HG02981 (cell line): ENCODE measurements around the gene NETO1.

ENCODE experiments used
- ATAC-seq: cut with Tn5 transposase; IDR thresholded peaks from one replicate; pipeline ENCODE4 v1.9.1; 2021; ENCODE audit warnings: mild to moderate bottlenecking, moderate library complexity; ENCODE audit not compliant: unreplicated experiment

Gene NETO1

DNA sequence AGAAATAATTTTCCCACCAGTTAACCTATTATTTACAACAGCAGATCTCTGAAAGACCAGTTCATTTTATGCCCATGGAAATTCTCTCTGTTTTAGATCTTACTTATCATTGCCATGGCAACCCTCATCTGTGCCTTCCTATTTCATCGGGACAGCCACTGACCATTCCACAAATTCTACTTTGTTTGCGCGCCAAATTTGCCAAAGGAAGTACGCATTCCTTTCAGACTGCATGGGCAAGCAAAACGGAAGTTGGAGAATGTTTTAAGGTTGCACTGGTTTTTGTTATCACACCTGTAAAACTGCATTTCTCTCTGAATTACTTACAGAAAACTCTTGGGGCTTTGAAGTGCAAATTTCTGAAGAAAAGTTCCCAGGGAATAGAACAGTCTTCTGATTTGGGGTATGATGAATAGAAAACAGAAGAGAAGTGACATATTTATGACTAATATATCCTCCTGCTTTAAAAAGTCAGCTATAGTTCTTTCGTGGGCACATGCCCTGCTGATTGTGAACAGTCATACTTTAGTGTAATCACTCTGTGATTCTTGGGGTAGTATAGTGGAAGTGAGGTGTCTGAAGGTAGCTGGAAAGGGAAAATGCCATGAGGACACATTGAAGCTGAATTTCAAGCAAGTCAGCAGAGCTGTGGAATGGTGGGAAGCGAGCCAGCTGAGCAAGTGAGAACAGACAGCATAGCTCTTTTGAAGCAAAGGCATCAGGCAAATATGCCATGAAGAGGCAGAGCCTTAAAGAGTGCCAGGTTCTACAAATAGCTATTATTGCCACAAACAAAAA, 20.9 kb downstream of the NETO1 start:
- no peak for ATAC-seq

DNA sequence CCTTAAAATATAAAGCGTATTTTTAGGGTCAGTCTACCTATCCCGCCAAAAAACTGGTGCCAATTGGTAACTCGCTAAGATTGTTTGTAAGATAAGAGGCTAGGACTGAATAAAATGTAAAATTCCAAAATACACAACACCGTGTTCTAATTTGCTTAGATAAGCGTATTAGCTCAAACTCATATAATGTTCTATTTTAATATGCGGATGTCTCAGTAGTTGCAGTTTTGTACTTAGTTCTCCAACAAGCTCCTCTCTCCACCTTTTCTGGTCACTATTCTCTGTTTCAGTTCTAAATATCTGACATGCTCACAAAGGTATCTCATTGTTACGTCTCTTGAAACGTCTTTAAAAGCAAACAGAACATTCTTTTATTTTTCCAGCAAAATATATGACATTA, 24.0 kb downstream of the NETO1 start:
- no peak for ATAC-seq

DNA sequence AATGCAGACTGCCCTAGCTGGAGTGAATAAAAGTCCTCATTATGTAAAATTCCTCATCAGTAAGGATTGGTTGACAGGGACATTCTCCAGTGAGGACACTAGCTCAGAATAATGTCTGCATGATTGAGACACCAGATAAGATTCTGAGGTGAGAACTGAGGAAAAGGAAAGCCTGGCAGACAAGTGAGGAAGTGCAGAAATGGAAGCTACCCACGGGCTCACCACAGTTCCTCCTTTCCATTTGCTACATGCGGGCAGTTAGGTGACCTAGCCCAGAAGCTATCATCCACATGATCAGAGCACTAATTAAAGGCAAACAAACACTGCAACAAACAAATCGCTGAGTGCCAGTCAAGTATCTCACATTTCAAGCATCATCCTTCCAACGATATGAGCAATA, 27.7 kb downstream of the NETO1 start:
- no peak for ATAC-seq

DNA sequence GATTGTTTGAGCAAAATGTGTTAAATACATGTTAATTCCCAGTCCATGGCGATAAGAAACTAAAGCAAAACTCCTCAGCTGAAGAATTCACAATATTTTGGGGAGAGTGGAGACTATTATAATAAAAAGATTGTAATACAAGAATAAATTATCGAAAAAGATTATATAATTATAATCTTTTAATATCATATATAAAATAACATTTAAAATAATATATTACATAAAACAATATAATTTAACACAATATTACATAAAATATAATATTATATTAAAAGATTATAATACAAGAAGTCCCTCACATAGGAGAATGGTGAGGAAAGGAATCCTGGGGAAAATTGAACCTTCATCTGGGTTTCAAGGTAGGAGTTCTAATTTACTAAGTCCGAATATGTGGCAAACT, 33.1 kb downstream of the NETO1 start:
- no peak for ATAC-seq

DNA sequence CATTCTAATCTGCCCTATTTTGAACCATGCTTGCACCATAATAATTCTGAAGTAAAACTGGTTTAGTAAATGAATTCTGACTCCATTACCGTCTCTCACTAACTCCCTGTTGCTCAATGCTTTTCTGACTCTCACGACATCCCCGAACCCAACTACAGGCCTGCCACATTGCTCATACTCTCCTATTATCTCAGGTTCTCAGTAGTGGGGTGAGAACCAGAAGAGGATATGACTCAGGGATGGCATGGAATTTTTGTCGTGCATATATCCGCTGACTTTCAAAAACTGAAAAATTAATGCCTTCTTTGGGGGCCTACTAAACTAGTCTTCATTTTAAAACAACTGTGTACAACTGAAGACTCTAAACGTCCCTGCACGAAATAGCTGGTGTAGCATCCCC, 34.3 kb downstream of the NETO1 start:
- no peak for ATAC-seq

DNA sequence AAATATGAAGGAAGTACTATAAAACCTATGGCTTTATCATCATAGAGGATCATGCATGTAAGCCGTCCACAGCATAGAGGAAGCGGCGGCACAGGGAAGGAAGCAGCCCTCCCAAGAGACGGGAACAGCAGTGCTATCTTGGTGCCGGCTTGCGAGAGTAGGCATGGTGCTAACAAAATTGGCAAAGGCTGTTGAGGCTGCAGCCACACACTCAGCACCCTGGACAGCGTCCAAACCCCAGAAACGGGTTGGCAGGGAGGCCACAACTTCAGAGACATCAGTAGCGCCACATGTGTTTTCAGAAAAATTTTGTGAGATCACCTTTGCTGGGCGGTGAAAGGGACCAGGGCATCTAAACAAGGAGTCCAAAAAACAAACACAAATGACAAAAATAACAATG, 37.7 kb downstream of the NETO1 start:
- ATAC-seq: no peak

DNA sequence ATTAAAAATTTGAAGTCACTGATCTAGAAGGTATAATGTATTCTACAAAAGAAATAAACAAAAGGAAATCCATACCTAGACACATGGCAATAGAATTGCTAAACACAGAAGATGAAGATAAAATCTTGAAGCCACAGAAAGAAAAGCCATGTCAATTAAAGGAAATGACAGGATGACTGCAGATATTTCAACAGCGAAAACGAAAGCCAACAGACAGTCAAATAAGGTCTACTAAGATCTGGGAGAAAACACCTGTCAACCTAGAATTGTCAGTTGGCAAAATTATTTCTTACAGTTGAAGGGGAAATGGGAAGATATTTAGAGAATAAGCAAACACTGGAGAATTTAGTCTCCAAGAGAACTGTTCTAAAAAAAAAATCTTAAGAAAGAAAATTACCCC, 39.2 kb downstream of the NETO1 start:
- no peak for ATAC-seq

DNA sequence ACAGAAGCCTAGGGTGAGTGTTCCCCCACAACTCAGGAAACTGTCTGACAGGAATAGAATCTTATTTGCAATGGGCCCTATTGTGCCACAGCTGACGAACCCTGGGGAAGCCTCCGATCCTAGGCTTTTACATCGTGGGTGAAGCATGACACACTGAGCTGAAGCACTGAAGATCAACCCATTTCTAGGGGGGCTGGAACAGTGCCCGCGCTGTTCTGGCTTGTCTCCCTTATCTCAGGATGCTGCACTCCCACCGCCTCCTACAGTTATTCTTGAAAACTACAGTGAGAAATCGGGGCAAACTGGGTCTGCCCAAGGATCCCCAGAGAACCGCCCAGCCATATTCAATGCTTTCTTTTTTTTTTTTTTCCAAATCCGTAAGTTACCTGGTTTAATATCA, 41.1 kb downstream of the NETO1 start:
- ATAC-seq: no peak

DNA sequence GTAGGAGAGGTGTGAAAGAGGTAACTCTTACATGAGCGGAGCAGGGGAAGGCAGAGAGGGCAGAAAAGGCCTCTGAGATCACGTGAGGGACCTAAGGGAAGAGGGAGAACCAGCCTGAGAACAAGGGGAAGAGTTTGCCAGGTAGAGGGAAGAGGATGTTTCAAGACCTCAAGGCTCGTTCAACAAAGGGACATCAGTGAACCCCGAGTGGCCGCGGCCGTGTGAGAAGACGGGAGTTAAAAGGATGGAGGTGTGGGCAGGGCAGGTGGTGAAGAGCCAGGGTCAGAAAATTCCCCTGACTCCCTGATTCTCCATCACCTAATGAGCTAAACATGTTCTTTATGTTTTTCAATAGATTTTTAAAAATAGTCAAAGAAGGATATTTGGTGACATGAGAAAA, 44.4 kb downstream of the NETO1 start:
- ATAC-seq: no peak

DNA sequence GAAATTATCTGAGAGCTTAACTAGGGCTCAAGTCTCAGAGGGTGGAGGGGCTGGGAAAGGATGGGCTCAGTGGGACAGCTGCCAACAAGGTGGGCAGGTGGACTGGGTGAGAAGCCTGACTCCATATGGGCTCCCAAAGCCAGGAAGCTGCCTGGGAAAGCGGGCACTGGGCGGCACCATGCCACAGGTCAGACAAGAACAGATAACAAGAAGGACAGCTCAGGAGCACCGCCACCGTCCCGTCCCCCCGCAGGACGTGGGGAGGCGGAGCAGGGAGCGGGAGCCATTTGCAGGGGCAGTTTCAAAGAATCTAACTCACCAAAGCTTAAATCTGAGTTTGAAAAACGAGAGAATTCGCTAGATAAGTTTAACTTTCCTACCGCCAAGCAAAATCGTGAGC, 45.6 kb downstream of the NETO1 start:
- no peak for ATAC-seq

DNA sequence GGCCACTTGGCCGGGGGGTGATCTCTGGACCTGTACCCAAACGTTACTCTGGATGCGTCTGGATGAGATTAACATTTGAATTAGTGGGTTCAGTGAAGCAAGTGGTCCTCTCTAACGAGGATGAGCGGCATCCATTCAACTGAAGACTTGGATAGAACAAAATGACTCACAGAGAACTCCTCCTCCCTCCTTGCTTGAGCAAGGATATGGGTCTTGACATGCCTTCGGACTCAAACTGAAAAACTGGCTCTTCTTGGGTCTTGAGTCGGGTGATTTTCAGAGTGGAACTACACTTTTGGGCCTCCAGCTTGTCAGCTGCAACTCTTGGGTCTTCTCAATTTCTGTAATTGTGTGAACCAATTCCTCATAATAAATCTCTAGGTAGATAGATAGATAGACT, 47.2 kb downstream of the NETO1 start:
- no peak for ATAC-seq

DNA sequence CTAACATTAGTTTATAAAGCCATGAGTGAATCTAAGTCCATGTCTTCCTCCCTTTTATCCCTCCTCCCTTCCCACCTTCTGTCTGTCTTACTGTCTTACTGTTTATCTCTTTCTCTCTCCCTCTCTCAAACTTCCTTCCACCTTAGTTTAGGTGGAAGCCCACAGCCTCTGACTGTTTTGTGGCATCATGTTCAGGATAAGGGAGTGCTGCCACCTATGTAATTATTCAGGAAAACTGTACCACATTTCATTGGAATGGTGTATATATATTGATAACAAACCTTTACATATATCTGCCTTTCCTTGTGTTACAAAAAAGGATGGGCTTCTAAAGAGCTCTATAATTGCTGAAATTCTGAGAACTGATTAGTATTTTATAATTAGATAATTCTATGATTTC, 48.7 kb downstream of the NETO1 start:
- no peak for ATAC-seq

DNA sequence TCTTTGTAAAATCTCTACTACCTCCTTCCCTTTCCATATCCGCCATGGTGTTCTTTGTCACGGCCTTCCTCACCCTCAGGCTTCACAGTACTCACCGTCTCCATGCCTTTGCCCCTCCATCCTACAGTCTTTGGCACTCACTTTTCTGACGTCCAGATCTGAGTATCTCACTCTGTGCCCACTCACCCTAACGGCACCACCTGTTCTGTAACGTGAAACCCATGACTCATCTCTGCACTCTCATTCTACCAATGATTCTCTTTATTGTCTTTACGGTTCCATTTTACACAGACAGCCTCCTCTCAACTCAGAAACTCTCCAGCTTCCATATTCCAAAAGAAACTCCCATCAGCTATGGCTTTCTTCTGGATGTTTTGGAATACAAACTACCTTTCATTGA, 56.7 kb downstream of the NETO1 start:
- no peak for ATAC-seq

DNA sequence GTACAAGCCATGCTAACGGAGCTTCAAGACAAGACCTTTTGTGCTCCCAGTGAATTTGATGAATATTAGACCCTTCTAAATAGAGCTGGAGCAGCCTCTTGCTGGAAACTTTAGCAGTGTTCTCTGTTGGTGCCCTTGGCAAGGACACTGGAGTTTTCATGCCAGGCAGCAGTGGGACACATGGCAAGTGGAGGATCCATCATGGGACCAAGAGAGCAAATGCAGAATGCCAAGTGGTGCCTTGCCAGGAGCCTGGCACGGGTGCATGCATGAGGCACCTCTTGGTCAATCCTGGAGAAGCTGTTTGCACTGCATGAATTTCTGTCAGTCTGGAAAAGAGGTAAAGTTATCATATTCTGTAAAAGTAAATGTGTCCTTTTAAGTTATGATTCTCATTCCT, 59.1 kb downstream of the NETO1 start:
- no peak for ATAC-seq

DNA sequence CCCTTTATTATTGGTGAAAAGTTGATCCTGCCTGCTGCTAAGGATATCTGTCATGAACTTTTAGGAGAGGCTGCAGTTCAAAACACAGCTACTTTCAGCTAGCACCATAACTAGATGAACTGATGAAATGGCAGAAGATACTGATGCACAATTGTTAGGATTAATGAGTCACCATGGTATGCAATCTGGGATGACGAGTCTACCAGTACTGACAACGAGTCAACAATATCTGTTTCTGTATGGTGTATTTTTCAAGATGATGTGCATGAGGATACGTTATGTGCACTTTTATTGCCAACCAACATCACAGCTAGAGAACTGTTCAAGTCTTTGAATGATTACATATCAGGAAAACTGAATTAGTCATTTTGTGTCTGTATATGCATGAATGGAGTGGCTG, 68.7 kb downstream of the NETO1 start:
- no peak for ATAC-seq

DNA sequence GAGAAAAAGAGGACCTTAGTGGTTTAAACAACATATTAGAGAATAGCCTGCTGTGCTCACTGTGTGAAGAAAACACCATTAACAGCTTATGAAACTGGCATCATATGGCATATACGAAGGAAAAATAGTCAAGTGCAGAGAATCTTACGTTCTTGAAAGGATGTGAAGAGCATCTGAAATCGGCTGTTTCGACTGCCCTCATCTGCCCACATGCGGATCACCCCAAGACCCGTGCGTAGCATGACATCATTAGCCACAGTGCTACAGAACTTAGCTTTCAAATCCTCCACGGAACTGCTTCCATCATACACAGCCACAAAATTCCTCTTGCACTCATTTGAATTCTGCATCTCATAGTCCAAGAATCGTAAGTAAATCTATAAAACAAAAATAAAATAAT, 84.3 kb downstream of the NETO1 start:
- ATAC-seq: no peak

DNA sequence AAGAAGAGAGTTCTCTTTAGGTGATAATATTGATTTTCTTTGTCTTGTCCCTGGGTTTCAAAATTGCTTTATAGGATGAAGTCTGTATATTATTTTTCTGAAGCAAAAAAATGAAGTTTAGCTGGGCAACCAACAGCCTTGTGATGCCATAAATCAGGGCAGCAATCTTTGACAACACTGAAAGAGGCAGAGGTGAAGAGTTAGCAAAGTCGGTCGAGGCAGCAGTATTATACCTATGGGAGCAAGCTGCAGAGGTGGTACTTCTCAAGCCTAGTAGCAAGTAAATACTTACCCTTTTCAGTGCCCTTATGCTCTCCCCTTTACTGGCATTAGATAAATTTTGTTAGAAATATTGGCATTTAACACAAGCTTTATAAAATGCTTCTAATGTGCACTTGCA, 92.9 kb downstream of the NETO1 start:
- no peak for ATAC-seq

DNA sequence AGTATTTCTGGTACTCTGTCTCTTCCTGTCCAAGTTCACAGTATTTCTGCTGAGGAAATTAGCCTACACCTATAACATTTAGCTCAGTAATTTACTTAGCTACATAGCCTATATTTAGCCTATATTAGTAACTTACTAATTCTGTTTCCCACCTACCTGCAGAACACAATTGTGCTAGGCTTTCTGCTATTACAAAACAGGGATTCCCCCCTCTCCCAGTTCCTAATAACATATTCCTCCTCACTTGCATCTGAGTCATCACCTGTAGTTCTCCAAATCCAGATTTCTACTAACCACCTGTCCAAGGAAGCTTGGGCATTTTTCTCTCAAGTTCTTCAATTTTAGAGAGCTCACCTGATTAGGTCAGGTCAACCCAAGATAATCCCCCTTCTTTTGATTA, 94.9 kb downstream of the NETO1 start:
- ATAC-seq: no peak

DNA sequence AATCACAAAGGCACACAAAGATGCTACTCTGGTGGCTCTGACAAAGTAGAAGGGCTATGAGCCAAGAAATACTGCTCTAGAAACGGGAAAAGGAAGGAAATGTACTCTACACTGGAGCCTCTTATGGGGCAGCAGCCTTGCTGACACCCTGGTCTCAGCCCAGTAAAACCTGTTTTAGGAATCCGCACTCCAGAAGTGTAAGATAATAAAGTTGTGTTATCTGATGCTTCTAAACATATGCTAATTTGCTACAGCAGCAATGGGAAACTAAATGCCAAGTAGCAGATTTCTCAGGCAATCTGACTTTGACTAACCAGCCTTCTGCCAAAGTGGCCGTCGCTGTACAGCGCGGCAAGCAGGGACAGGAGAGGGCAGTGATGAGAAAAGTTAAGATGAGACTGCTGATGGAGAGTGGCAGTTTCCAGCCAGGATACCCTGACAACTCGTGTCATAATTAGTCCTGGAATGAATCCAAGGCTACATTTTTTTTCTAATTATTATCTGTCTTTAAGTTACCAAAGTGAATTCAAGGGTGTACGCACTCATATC, 99.0 kb downstream of the NETO1 start:
- no peak for ATAC-seq

DNA sequence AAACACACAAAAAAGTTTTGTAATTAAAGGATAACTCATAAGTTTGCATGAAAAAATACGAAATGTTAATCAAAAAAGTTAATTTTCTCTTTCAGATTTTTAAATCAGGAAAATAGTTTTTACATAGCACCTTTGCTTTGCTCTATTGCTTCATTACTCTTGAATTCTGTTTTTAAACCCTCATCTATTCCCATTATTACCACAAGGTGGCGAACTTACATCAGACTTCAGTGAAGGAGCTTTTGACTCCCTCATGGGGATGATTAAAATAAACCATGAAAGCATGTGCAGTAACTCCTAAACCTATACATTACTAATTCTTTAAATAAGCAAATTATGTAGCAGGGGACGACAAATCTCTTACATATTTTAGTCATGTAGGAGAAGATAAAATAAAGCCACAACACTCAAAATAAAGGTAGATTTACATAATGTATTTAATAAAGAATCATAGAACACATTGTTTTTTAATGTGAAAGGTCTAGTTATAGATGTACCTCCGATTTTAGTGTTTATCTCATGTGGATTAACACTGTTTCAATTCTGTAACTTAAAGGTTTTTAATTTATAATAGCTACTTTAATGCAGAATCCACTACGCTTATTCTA, 105.2 kb downstream of the NETO1 start:
- ATAC-seq: peak; percentile 78

DNA sequence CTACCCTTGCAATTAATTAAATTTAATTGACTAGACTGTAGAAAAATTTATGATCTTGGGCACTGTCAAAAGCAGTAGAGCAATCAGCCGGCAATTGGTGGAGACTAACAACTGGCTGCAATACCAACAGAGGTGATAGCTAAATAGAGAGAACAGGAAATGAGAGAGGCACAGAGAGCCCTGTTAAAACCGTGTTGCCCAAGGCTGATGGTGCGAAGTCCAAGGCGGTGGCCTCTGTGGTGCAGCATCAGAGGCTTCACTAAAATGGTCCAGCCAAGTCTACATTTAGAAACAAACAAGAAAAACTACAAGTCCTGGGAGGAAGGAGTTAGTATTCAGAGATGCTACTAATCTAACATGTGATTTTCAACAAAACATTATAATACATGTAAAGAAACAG, 115.6 kb downstream of the NETO1 start:
- ATAC-seq: no peak

DNA sequence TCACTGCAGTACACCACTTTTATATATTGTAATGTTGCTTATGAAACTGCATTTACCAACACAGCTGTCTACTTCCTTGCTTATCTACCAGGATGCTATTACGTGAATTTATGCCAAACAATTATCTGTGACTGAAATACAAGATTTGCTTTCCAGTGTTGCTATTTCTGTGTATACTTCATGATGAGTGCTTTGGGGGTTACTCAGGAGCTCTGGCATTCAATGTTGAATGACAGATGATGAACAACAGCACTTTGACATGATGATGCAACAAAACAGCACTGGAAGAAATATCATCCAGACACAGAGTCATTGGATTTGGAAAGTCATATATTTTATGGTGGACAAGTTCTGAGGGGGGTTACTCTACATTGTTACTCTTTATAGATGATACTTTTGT, 125.8 kb downstream of the NETO1 start:
- no peak for ATAC-seq

DNA sequence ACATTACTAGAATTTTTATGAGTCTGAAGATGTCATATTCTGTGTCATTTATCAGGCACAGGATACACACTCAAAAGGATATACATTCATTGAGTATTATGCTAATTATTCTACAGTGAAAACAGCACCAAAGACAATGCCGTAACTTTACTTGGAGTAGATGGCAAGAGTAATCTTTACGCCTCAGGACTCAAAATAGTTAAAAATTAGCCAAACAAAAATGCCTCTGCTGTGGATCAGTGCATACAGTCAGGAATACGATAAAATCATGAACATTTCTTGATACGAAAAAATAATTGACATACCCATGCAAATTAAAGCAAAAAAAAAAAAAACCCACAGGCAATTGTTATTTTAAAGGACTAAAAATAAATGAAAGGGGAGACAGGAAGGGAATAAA, 129.7 kb downstream of the NETO1 start:
- no peak for ATAC-seq
